ENCODE results near the gene GAS7. TPM values are rescaled to one million over a fixed set of nuclear protein-coding genes. Genes with fewer than 3 reads are reported as not detected.

The GAS7 gene
- total RNA-seq, 1 experiment from 2014 or later, result 4.1 TPM

GRCh38 chr17:10117581-10118001 lies 80.8 kb downstream of the GAS7 start (continued):
- TF ChIP-seq ELF1 (IDR thresholded peaks at IDR 0.05; ENCODE audit: borderline replicate concordance, low read depth) (no peak), FOSL1 (IDR thresholded peaks at IDR 0.05; ENCODE audit: low read depth) (no peak), RAD21 (IDR thresholded peaks at IDR 0.05; ENCODE audit: low read depth) (no peak), CBX3 (IDR thresholded peaks at IDR 0.05; ENCODE audit: low read depth) (no peak), SRF (IDR thresholded peaks at IDR 0.05; ENCODE audit: low read depth) (no peak), POLR2A (IDR thresholded peaks at IDR 0.05; ENCODE audit: borderline replicate concordance, extremely low read depth, insufficient read depth, insufficient read length) (no peak), ZFX (IDR thresholded peaks at IDR 0.05) (no peak), POLR2AphosphoS5 (IDR thresholded peaks at IDR 0.05; ENCODE audit: low read depth, low read length) (no peak), SIN3A (IDR thresholded peaks at IDR 0.05; ENCODE audit: low read depth) (no peak)

- no peak overlapping the region for H3K4me2 ChIP-seq (ENCODE audit: low read length)
- no peaks in the 10 kb centered on the region for H4K20me1 ChIP-seq (ENCODE audit: insufficient read depth)
- H3K4me1 ChIP-seq (ENCODE audit: control insufficient read depth in 1 of 2, insufficient read depth in 2 of 2, low read length in 2 of 2), result peaks cover 63 to 77% of the 10 kb centered on the region in 2 experiments
- H2AFZ ChIP-seq (ENCODE audit: low read depth, low read length, poor library complexity, severe bottlenecking), result no peak overlapping the region
- DNase-seq (ENCODE audit: low read depth, low spot score) (no peak), ATAC-seq (no peak)
- no peaks in the 10 kb centered on the region for H3K9me2 ChIP-seq (ENCODE audit: insufficient read depth)
- RAD21 ChIA-PET (ENCODE audit: low non-redundant PET in 1 of 2, low total read pairs in 2 of 2, uncharacterized antibody in 2 of 2, unreplicated experiment in 2 of 2), result no interaction called here
- H3K27me3 ChIP-seq (ENCODE audit: insufficient read depth, low read length), result no peaks in the 10 kb centered on the region
- no peak overlapping the region for H3K9ac ChIP-seq (ENCODE audit: low read length)
- H3K79me2 ChIP-seq (ENCODE audit: insufficient read depth, low read length), result no peaks in the 10 kb centered on the region
- H3K27ac ChIP-seq (ENCODE audit: low read depth, low read length), result no peak overlapping the region
- intact Hi-C loops (cut with micrococcal nuclease), result no loop called here
- no peaks in the 10 kb centered on the region for H3K9me3 ChIP-seq (ENCODE audit: control insufficient read depth in 1 of 2, insufficient read depth in 1 of 2, low read depth in 1 of 2, low read length in 2 of 2)
- no peak overlapping the region for H3K4me3 ChIP-seq (replicated peaks in 1 of 2; ENCODE audit: low read depth in 1 of 2, low read length in 2 of 2)
- POLR2A ChIA-PET, result no interaction called here
- CTCF ChIA-PET, result no interaction called here
- H3K36me3 ChIP-seq (ENCODE audit: control insufficient read depth in 1 of 2, insufficient read depth in 2 of 2, low read length in 2 of 2), result no peaks in the 10 kb centered on the region
- BruUV-seq (replicated peaks), result no TSS peak
- no peak for TF ChIP-seq POLR2A (IDR thresholded peaks at IDR 0.05; ENCODE audit: borderline replicate concordance, extremely low read depth, insufficient read depth, insufficient read length)
- no peak for TF ChIP-seq ELF1 (IDR thresholded peaks at IDR 0.05; ENCODE audit: borderline replicate concordance, low read depth)
- TF ChIP-seq EZH2 (IDR thresholded peaks at IDR 0.05), result no peak
- TF ChIP-seq POLR2AphosphoS5 (IDR thresholded peaks at IDR 0.05; ENCODE audit: low read depth, low read length), result no peak
- no peak for TF ChIP-seq SIN3A (IDR thresholded peaks at IDR 0.05; ENCODE audit: low read depth)
- TF ChIP-seq ZFX (IDR thresholded peaks at IDR 0.05), result no peak
- TF ChIP-seq FOSL1 (IDR thresholded peaks at IDR 0.05; ENCODE audit: low read depth), result no peak
- no peak for TF ChIP-seq RAD21 (IDR thresholded peaks at IDR 0.05; ENCODE audit: low read depth)
- no peak for TF ChIP-seq TCF7L2 (IDR thresholded peaks at IDR 0.05; ENCODE audit: borderline replicate concordance, extremely low read depth, insufficient read depth, insufficient read length)
- no peak for TF ChIP-seq ZBTB33 (IDR thresholded peaks at IDR 0.05; ENCODE audit: extremely low read depth, insufficient replicate concordance, low read length)
- TF ChIP-seq YY1 (IDR thresholded peaks at IDR 0.05; ENCODE audit: extremely low read depth, insufficient replicate concordance, low read depth, low read length), result no peak
- TF ChIP-seq ATF3 (IDR thresholded peaks at IDR 0.05), result no peak
- TF ChIP-seq REST (IDR thresholded peaks at IDR 0.05; ENCODE audit: low read depth), result no peak
- TF ChIP-seq CTCF (IDR thresholded peaks at IDR 0.05 in 2 of 3, conservative IDR thresholded peaks at IDR 0.05 in 1 of 3; ENCODE audit: borderline replicate concordance in 1 of 3, insufficient read depth in 1 of 3, low read depth in 2 of 3, low read length in 2 of 3), result no peak
Measured at GRCh38 chr17:10116753-10117420, 81.5 kb downstream of the GAS7 start.

Measured in HCT116 (cell line).